Muscle of leg (tissue), 16 donors: ENCODE data around the gene SMAD1. TPM values are rescaled to one million over a fixed set of nuclear protein-coding genes. Genes with fewer than 3 reads are reported as not detected.
A peak's percentile ranks its signal among the peaks of the same experiment; 100 is the strongest.

Source experiments
- DNase-seq: peaks from one replicate; pipeline ENCODE4 v3.0.0; 2013
- H3K27ac ChIP-seq: one replicate; pipeline ENCODE4 v1.5.1; 2013; ENCODE audit warnings: mild to moderate bottlenecking, low read length, control low read depth
- H3K27me3 ChIP-seq: one replicate; pipeline ENCODE4 v1.6.1; 2013; ENCODE audit warnings: low read length; ENCODE audit not compliant: control insufficient read depth, insufficient read depth
- H3K36me3 ChIP-seq: one replicate; pipeline ENCODE4 v1.6.1; 2013; ENCODE audit warnings: low read length; ENCODE audit not compliant: control insufficient read depth, insufficient read depth
- H3K4me1 ChIP-seq: one replicate; pipeline ENCODE4 v1.6.1; 2013; ENCODE audit warnings: low read length; ENCODE audit not compliant: control insufficient read depth, insufficient read depth
- H3K4me3 ChIP-seq: one replicate; pipeline ENCODE4 v1.5.1; 2013; ENCODE audit warnings: low read length, control low read depth
- H3K9me3 ChIP-seq: replicated peaks from 2 replicates; pipeline ENCODE4 v1.6.1; 2013; ENCODE audit warnings: low read depth, low read length; ENCODE audit not compliant: control insufficient read depth
- WGBS: methylation state at CpG from one replicate; pipeline ENCODE4 v1.1.5; 2013; ENCODE audit warnings: missing lambda C conversion rate; ENCODE audit not compliant: insufficient coverage; 5-methylcytosine and 5-hydroxymethylcytosine counted together
- long read RNA-seq, 11 donors: transcript quantifications; one replicate each; lab custom pipeline, GENCODE V29; 2026
- polyA plus RNA-seq, 8 donors: library from polyadenylated mRNA; unstranded; fragments of 120-200 nt; gene quantifications; one replicate each; pipeline versions ENCODE4 v1.2.1 to v1.2.3, GENCODE V29; 2013; ENCODE audit warnings: inconsistent platforms in 1 of 8, low replicate concordance in 1 of 8; ENCODE audit not compliant: insufficient read length in 8 of 8, insufficient read depth in 1 of 8
- total RNA-seq: library from RNA; stranded (reverse); fragments of 120-200 nt; gene quantifications from one replicate; pipeline ENCODE4 v1.2.4, GENCODE V29; 2013

Gene SMAD1
- total RNA-seq (54.4 TPM), polyA plus RNA-seq (10 to 100 TPM; 49.2 to 74.9 (median 64.4) TPM)
- long read RNA-seq, donor 1, partial matches to known transcripts, result 0 of 4 reads
- long read RNA-seq, donor 1, other reads (novel, unspliced or antisense), result 0 of 4 reads
- long read RNA-seq, donor 2, partial matches to known transcripts, result 0 of 1 reads
- long read RNA-seq, donor 2, other reads (novel, unspliced or antisense), result 0 of 1 reads
- long read RNA-seq, donor 3, transcript SMAD1-201 (7 exons, 1,966 nt), result major isoform, 11 of 18 reads
- long read RNA-seq, donor 3, partial matches to known transcripts, result 6 of 18 reads
- long read RNA-seq, donor 3, other reads (novel, unspliced or antisense), result 0 of 18 reads
- long read RNA-seq, donor 4, transcript SMAD1-201 (7 exons, 1,966 nt), result major isoform, 8 of 42 reads
- long read RNA-seq, donor 4, partial matches to known transcripts, result 31 of 42 reads
- long read RNA-seq, donor 4, other reads (novel, unspliced or antisense), result 0 of 42 reads
- long read RNA-seq, donor 5, transcript SMAD1-201 (7 exons, 1,966 nt), result major isoform, 15 of 102 reads
- long read RNA-seq, donor 5, partial matches to known transcripts, result 75 of 102 reads
- long read RNA-seq, donor 5, other reads (novel, unspliced or antisense), result 6 of 102 reads
- long read RNA-seq, donor 6, transcript SMAD1-201 (7 exons, 1,966 nt), result major isoform, 13 of 25 reads
- long read RNA-seq, donor 6, partial matches to known transcripts, result 6 of 25 reads
- long read RNA-seq, donor 6, other reads (novel, unspliced or antisense), result 0 of 25 reads
- long read RNA-seq, donor 7, partial matches to known transcripts, result 54 of 62 reads
- long read RNA-seq, donor 7, other reads (novel, unspliced or antisense), result 0 of 62 reads
- long read RNA-seq, donor 8, partial matches to known transcripts, result 12 of 19 reads
- long read RNA-seq, donor 8, other reads (novel, unspliced or antisense), result 0 of 19 reads
- long read RNA-seq, donor 9, transcript SMAD1-201 (7 exons, 1,966 nt), result major isoform, 6 of 36 reads
- long read RNA-seq, donor 9, partial matches to known transcripts, result 28 of 36 reads
- long read RNA-seq, donor 9, other reads (novel, unspliced or antisense), result 0 of 36 reads
- long read RNA-seq, donor 10, transcript SMAD1-201 (7 exons, 1,966 nt), result major isoform, 6 of 35 reads
- long read RNA-seq, donor 10, partial matches to known transcripts, result 25 of 35 reads
- long read RNA-seq, donor 10, other reads (novel, unspliced or antisense), result 0 of 35 reads
- long read RNA-seq, donor 11, transcript SMAD1-201 (7 exons, 1,966 nt), result major isoform, 5 of 30 reads
- long read RNA-seq, donor 11, partial matches to known transcripts, result 25 of 30 reads
- long read RNA-seq, donor 11, other reads (novel, unspliced or antisense), result 0 of 30 reads

DNA sequence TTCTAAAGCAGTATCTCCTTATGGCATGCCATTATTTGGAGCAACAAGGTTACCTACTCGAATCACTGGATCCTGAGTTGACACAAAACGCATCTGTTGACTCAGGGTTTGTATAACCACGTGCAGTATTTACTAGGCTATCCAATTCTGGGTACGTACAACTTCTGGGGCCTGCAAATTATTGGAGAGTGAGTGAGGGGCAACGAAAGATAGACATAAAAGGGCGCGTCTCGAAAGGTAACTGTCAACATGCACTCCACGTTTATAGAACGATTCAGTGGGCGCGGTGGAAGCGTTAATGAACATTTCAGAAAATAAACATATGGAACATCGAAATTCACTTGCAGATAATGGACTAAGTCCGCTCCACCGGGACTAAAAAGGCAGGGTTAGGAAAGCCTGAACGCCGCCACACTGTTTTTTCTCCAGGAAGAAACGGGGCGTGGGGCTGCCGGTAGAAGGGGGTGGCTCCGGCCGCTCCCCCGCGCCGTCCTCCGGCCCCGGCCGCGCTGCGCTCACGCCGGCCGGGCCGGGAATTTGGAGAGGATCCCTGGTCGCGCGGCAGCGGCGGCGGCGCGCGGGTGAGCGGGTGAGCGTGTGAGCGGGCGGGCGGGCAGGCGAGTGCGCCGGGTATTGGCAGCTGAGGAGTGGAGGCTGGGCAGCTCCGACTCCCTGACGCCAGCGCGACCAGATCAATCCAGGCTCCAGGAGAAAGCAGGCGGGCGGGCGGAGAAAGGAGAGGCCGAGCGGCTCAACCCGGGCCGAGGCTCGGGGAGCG is at the start of gene SMAD1:
SMAD1 (plus strand) TSS at position 690 of the 778 bp plus-strand sequence. CDS start 32,761 bp downstream, outside the sequence.
- peak; percentile 90 for DNase-seq
- WGBS, result under 1% methylated on average over 61 of the region's 65 CpGs
- H3K36me3 ChIP-seq, result no peaks in the 10 kb centered on the region

DNA sequence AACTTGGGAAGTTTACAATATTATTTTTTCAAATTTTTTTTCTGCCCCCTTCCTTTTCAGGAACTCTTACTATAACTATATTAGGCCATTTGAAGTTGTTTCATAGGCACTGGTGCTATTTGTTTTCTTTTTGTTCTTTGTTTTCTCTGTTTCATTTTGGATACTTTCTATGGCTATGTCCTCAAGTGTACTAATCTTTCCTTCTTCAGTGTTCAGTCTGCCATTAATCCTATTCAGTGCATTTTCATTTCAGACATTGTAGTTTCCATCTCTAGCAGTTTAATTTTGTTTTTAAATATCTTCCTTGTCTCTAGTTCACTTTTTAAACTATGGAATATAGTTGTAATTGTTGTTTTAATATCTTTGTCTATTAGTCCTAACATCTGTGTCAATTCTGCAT is 48.0 kb upstream of the SMAD1 start:
- Histone ChIP-seq H3K36me3 (no peaks in the 10 kb centered on the region), H3K4me3 (no peak overlapping the region), H3K27me3 (no peaks in the 10 kb centered on the region), H3K4me1 (peaks cover 7% of the 10 kb centered on the region), H3K27ac (no peak overlapping the region), H3K9me3 (peaks cover 4% of the 10 kb centered on the region)
- no peak for DNase-seq

More for the DNA sequence above, at the start of gene SMAD1:
- H3K9me3 ChIP-seq, result no peaks in the 10 kb centered on the region
- H3K4me3 ChIP-seq, result peak within 1 kb of the TSS; percentile 71
- peaks cover 2% of the 10 kb centered on the region for H3K4me1 ChIP-seq
- H3K27me3 ChIP-seq, result no peaks in the 10 kb centered on the region
- peak within 1 kb of the TSS; percentile 97 for H3K27ac ChIP-seq

DNA sequence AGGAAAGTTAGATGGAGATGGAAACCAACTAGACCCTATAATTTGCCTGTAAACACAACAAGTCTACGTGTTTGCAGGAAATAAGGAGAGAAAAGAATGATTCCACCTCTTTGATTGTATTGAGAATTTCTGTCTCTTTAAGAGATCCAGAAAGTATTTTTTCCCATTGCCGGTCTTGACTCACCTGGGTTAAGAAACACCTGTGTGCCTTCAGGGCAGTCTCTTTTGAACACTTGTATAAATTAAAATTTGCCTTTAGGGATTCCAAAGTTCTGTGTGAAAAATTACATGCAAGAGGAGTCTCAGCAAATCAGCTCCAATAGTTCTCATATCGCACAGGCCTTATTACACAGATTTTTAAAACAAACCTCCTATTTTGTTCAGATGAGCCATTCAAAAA is 46.0 kb upstream of the SMAD1 start:
- Histone ChIP-seq H3K4me1 (peaks cover 7% of the 10 kb centered on the region), H3K4me3 (no peak overlapping the region), H3K36me3 (no peaks in the 10 kb centered on the region), H3K27ac (no peak overlapping the region), H3K27me3 (no peaks in the 10 kb centered on the region), H3K9me3 (peaks cover 4% of the 10 kb centered on the region)
- no CpG with 5 or more reads among the region's 3 CpGs for WGBS
- no peak for DNase-seq

DNA sequence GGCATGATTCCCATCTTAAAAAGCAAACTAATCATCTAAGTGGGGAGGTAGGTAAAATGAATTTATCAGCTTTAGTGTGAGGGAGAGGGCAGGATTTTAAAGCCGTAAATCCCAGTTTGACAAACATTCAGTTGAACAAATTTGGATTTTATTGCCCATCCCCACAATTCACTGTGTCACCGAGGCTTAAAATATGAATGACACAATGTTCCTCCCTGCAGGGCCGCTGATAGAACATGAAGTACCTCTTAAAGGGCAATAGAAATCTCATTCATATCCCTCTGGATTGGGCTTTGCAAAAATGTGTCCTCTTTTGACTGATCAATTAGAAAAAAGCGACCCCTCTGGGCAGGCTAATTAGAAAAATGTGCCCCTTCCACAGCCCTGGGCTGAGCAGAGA is 45.5 kb upstream of the SMAD1 start:
- H3K4me1 ChIP-seq, result peaks cover 7% of the 10 kb centered on the region
- no peaks in the 10 kb centered on the region for H3K27me3 ChIP-seq
- H3K9me3 ChIP-seq, result peaks cover 4% of the 10 kb centered on the region
- peak overlapping the region; percentile 47 for H3K27ac ChIP-seq
- DNase-seq, result no peak
- 78% methylated on average over 3 of the region's 4 CpGs for WGBS
- H3K36me3 ChIP-seq, result no peaks in the 10 kb centered on the region
- H3K4me3 ChIP-seq, result no peak overlapping the region

DNA sequence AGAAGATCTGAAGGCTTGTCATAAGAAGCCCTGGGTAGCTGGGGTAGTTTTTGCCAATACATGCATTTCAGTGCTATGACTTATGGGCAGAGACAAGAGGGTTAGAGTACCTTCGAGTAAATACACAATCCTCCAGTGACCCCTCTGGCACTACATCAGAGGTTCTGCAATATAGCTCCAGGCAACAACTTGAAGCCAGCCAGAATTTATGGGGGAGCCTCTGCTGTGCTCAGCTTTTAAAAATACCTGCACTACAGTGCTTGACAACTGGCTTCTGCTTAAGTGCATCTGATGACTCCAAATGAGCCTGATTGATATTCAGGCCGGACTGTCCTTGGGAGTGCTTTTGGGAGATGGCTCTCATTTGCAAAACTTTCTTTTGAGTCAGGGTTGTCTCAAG is 44.9 kb upstream of the SMAD1 start:
- Histone ChIP-seq H3K36me3 (no peaks in the 10 kb centered on the region), H3K27ac (peak overlapping the region; percentile 53), H3K4me3 (no peak overlapping the region), H3K4me1 (peaks cover 7% of the 10 kb centered on the region), H3K27me3 (no peaks in the 10 kb centered on the region), H3K9me3 (peaks cover 4% of the 10 kb centered on the region)
- no CpG with 5 or more reads among the region's 2 CpGs for WGBS
- DNase-seq, result peak; percentile 62

DNA sequence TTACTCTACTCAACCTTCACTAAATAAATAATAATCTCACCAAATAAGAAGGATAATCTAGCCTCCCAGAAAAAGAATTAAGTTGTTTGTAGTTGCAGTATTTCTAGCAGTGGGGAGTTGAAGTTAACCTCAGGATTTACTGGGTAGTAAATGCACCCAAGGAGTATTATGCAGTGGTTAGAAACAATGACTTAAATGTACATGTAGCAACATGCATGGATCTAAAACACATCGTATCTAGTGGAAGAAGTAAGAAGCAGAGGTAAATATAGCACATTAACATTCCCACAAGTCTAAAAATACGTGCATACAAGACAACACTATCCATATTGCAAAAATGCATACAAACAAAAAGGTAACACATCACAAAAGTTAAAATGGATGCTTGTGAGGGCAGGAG is 44.2 kb upstream of the SMAD1 start:
- peak overlapping the region; percentile 53 for H3K27ac ChIP-seq
- no peak for DNase-seq
- no peaks in the 10 kb centered on the region for H3K36me3 ChIP-seq
- no peak overlapping the region for H3K4me3 ChIP-seq
- H3K9me3 ChIP-seq, result peaks cover 4% of the 10 kb centered on the region
- peaks cover 7% of the 10 kb centered on the region for H3K4me1 ChIP-seq
- WGBS, result no CpG with 5 or more reads among the region's 2 CpGs
- no peaks in the 10 kb centered on the region for H3K27me3 ChIP-seq

DNA sequence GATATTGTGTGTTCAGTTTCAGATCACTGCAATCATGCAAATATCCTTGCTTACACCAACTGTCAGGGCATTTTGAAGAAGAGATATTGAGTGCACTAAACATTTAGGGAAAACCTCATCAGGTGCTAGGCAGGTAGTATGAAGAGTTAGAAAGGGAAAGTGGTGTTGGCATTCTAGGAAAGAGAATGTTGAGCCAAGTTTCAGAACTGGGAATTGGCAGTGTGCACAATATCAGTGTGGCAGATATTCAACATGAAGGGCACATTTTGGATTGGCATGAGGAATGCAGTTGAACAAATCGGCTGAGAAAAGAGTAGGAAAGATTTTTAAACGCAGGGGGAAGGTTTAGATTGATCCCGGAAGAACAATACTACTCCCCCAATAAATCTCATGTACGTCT is 43.4 kb upstream of the SMAD1 start:
- no peak overlapping the region for H3K4me3 ChIP-seq
- H3K9me3 ChIP-seq, result peaks cover 4% of the 10 kb centered on the region
- peaks cover 7% of the 10 kb centered on the region for H3K4me1 ChIP-seq
- WGBS, result no CpG with 5 or more reads among the region's 4 CpGs
- no peak for DNase-seq
- H3K36me3 ChIP-seq, result no peaks in the 10 kb centered on the region
- H3K27me3 ChIP-seq, result no peaks in the 10 kb centered on the region
- H3K27ac ChIP-seq, result no peak overlapping the region

DNA sequence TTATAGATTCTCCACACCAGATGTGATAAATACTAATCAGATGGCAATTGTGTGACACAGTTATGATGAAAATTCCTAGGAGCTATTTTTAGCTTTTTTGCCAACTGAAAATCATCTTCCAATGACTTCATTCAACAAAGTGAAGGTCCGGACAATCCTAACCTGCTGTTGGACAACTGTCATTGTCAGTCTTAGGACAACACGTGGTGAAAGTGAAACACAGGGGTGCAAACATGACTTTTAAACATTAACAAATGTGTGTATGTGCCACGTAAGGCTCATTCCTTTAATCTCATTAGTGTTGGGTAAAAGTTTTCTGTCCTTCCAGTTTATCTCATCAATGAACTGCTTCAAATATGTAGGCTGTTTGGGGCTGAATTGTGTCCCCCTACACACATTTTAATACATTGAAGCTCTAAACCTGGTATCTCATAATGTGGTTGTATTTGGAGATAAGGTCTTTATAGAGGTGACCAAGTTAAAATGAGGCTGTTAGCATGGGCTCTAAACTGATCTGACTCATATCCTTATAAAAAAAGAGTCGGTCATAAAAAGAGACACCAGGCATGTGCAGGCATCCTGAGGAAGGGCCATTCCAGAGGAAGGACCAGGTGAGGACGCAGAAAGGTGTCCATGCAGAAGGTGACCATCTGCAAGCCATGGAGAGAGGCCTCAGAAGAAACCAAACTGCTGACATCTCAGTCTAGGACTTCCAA is 41.2 kb upstream of the SMAD1 start:
- DNase-seq, result peak; percentile 58
- peaks cover 2% of the 10 kb centered on the region for H3K9me3 ChIP-seq
- H3K36me3 ChIP-seq, result no peaks in the 10 kb centered on the region
- H3K27me3 ChIP-seq, result no peaks in the 10 kb centered on the region
- 80% methylated on average over 1 of the region's 5 CpGs for WGBS
- peak overlapping the region; percentile 48 for H3K27ac ChIP-seq
- H3K4me3 ChIP-seq, result no peak overlapping the region
- H3K4me1 ChIP-seq, result peaks cover 7% of the 10 kb centered on the region

DNA sequence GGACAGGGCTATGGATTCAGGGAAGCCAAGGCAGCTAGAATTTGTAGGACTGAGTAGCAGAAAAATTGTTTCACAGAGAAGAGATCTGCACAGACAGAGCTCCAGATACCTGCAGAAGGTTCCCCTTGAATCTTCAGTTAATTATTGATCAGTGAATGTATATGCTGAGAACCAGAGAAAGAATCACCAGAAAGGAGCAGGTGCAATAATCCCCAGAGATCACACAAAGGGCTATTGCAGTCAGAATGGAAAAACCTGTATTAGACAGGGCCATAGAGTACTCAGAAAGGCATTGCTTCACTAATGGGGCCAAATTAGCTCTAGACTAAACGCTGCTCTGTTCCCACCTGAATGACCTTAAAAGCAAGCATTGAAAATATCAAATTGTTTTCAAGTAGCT is 35.5 kb upstream of the SMAD1 start:
- Histone ChIP-seq H3K36me3 (no peaks in the 10 kb centered on the region), H3K27me3 (no peaks in the 10 kb centered on the region), H3K4me1 (no peaks in the 10 kb centered on the region), H3K27ac (no peak overlapping the region), H3K4me3 (no peak overlapping the region), H3K9me3 (peaks cover 4% of the 10 kb centered on the region)
- no CpG with 5 or more reads among the region's 1 CpG for WGBS
- no peak for DNase-seq
